ENCODE data around the gene USP7.
"Not testable (repeated sequence)": the region's sequence is repeated elsewhere in the genome, so short reads cannot be mapped to it uniquely, and the experiment has no call there.

Gene USP7

GRCh38 chr16:8885674-8886592 lies 77.8 kb downstream of the USP7 start:
- in situ Hi-C loops (cut with MboI; ENCODE audit: low sequenced_read_pairs) = loop anchor here (25.0 kb wide), 1 partner anchor 324 kb away; no protein-coding TSS in a partner anchor

- in situ Hi-C loops (cut with MboI; ENCODE audit: low sequenced_read_pairs) = loop anchor here (25.0 kb wide), 1 partner anchor 321 kb away; no protein-coding TSS in a partner anchor
These were observed 80.9 kb downstream of the USP7 start for GRCh38 chr16:8882725-8883377.

GRCh38 chr16:8882041-8882617 lies 81.6 kb downstream of the USP7 start, which contains the start of gene LITAFD:
Gene LITAFD, plus strand, starts transcription at chr16:8882351. Its CDS starts 2,005 bp downstream, at chr16:8884356.
- in situ Hi-C loops (cut with MboI; ENCODE audit: low sequenced_read_pairs) = loop anchor here (25.0 kb wide), 1 partner anchor 320 kb away; no protein-coding TSS in a partner anchor

- in situ Hi-C loops (cut with MboI; ENCODE audit: low sequenced_read_pairs) = loop anchor here (25.0 kb wide), 1 partner anchor 319 kb away; no protein-coding TSS in a partner anchor
These were observed 82.7 kb downstream of the USP7 start for GRCh38 chr16:8880839-8881510.

- in situ Hi-C loops (cut with MboI; ENCODE audit: low sequenced_read_pairs) = loop anchor here (25.0 kb wide), 1 partner anchor 316 kb away; no protein-coding TSS in a partner anchor
These were observed 85.2 kb downstream of the USP7 start for GRCh38 chr16:8878523-8878911.

GRCh38 chr16:8877894-8878522 lies 85.7 kb downstream of the USP7 start:
- in situ Hi-C loops (cut with MboI; ENCODE audit: low sequenced_read_pairs) = loop anchor here (25.0 kb wide), 1 partner anchor 316 kb away; no protein-coding TSS in a partner anchor

GRCh38 chr16:8875317-8875716 lies 88.4 kb downstream of the USP7 start:
- in situ Hi-C loops (cut with MboI; ENCODE audit: low sequenced_read_pairs) = loop anchor here (25.0 kb wide), 1 partner anchor 313 kb away; no protein-coding TSS in a partner anchor

GRCh38 chr16:8874388-8874787 lies 89.3 kb downstream of the USP7 start:
- in situ Hi-C loops (cut with MboI; ENCODE audit: low sequenced_read_pairs) = no loop called here

GRCh38 chr16:8873866-8874195 lies 89.9 kb downstream of the USP7 start:
- in situ Hi-C loops (cut with MboI; ENCODE audit: low sequenced_read_pairs) = not testable (repeated sequence)

- in situ Hi-C loops (cut with MboI; ENCODE audit: low sequenced_read_pairs) = no loop called here
These were observed 90.5 kb downstream of the USP7 start for GRCh38 chr16:8872967-8873865.

GRCh38 chr16:8872071-8872470 lies 91.6 kb downstream of the USP7 start:
- in situ Hi-C loops (cut with MboI; ENCODE audit: low sequenced_read_pairs) = no loop called here

- in situ Hi-C loops (cut with MboI; ENCODE audit: low sequenced_read_pairs) = not testable (repeated sequence)
These were observed 93.8 kb downstream of the USP7 start for GRCh38 chr16:8869988-8870241.

- in situ Hi-C loops (cut with MboI; ENCODE audit: low sequenced_read_pairs) = no loop called here
These were observed 94.3 kb downstream of the USP7 start for GRCh38 chr16:8869212-8869987.

GRCh38 chr16:8868416-8869211 lies 95.1 kb downstream of the USP7 start, which contains the start of gene CARHSP1:
Gene CARHSP1, minus strand, starts transcription at chr16:8869006. Its CDS starts 9,678 bp downstream, at chr16:8859328.
- in situ Hi-C loops (cut with MboI; ENCODE audit: low sequenced_read_pairs) = no loop called here

GRCh38 chr16:8867932-8868415 lies 95.7 kb downstream of the USP7 start:
- in situ Hi-C loops (cut with MboI; ENCODE audit: low sequenced_read_pairs) = no loop called here

- in situ Hi-C loops (cut with MboI; ENCODE audit: low sequenced_read_pairs) = no loop called here
These were observed 96.3 kb downstream of the USP7 start for GRCh38 chr16:8867216-8867931.

GRCh38 chr16:8866884-8867215 lies 96.9 kb downstream of the USP7 start:
- in situ Hi-C loops (cut with MboI; ENCODE audit: low sequenced_read_pairs) = no loop called here
